NCI-H146 (cell line): ENCODE measurements around the gene ILK.

ENCODE experiments used
- DNase-seq: peaks from one replicate; lab custom pipeline; 2025; lab: John Stamatoyannopoulos, UW

ILK gene

DNA sequence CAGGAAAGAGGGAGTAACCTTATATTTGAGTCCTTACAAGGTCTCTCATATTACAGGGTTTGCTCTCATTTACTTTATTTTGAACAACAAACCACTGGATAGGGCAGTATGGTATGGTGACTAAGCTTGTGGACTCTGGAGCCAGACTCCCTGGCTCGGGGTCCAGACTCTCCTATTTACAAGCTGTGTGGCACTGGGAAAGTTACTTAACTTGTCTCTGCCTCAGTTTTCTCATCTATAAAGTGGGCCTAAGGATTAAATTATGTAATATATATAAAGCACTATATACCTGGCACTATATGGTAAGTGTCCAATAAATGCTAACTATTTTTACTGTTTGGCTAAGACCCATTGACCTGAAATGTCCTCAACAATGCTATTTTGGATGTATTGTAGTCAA lies 53.8 kb downstream of the ILK start:
- DNase-seq = no peak

DNA sequence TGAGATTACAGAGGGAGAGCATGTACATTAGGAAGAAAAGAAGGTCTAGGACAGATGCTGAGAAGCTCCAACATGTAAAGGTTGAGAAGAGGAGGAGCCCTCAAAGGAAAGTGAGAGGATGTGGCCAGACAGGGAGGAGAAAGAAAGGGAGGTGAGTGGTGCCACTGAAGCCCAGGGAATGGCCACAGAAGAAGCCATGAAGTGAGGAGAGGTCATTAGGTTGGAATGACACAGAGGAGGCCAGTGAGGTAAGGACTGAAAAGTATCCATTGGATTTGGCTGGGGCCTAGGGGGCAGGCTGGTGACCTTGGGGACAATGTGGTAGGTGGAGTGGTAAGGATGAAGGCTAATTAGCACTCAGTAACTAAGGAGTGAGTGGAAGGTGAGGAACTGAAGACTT lies 55.1 kb downstream of the ILK start:
- no peak for DNase-seq
